IPS-18a (cell line): Measurements from ENCODE around the gene TNNI3.
A peak's percentile ranks its signal among the peaks of the same experiment; 100 is the strongest.
"Not testable (repeated sequence)": the region's sequence is repeated elsewhere in the genome, so short reads cannot be mapped to it uniquely, and the experiment has no call there.

ENCODE experiments used
- H3K27ac ChIP-seq: one replicate; pipeline ENCODE4 v1.5.1; 2013; ENCODE audit warnings: low read length
- H3K27me3 ChIP-seq: one replicate; pipeline ENCODE4 v1.6.1; 2013; ENCODE audit warnings: mild to moderate bottlenecking, low read length; ENCODE audit not compliant: control insufficient read depth, insufficient read depth
- H3K36me3 ChIP-seq: one replicate; pipeline ENCODE4 v1.6.1; 2013; ENCODE audit warnings: low read depth, low read length; ENCODE audit not compliant: control insufficient read depth
- H3K4me1 ChIP-seq: one replicate; pipeline ENCODE4 v1.6.1; 2013; ENCODE audit warnings: low read depth, low read length; ENCODE audit not compliant: control insufficient read depth
- H3K4me3 ChIP-seq: one replicate; pipeline ENCODE4 v1.5.1; 2013; ENCODE audit warnings: low read length
- H3K9ac ChIP-seq: one replicate; pipeline ENCODE4 v1.6.1; 2013; ENCODE audit warnings: mild to moderate bottlenecking, low read length, moderate library complexity
- H3K9me3 ChIP-seq: one replicate; pipeline ENCODE4 v1.6.1; 2013; ENCODE audit warnings: low read depth, low read length; ENCODE audit not compliant: control insufficient read depth

The TNNI3 gene

DNA sequence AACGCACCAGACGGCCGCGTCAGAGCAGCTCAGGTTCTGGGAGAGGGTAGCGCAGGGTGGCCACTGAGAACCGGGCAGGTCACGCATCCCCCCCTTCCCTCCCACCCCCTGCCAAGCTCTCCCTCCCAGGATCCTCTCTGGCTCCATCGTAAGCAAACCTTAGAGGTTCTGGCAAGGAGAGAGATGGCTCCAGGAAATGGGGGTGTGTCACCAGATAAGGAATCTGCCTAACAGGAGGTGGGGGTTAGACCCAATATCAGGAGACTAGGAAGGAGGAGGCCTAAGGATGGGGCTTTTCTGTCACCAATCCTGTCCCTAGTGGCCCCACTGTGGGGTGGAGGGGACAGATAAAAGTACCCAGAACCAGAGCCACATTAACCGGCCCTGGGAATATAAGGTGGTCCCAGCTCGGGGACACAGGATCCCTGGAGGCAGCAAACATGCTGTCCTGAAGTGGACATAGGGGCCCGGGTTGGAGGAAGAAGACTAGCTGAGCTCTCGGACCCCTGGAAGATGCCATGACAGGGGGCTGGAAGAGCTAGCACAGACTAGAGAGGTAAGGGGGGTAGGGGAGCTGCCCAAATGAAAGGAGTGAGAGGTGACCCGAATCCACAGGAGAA, 42.0 kb downstream of the TNNI3 start:
- H3K27me3 ChIP-seq = no peaks in the 10 kb centered on the region
- no peak overlapping the region for H3K27ac ChIP-seq
- H3K4me1 ChIP-seq = peaks cover 14% of the 10 kb centered on the region
- H3K9me3 ChIP-seq = no peaks in the 10 kb centered on the region
- H3K36me3 ChIP-seq = no peaks in the 10 kb centered on the region
- H3K4me3 ChIP-seq = no peak overlapping the region
- no peak overlapping the region for H3K9ac ChIP-seq

DNA sequence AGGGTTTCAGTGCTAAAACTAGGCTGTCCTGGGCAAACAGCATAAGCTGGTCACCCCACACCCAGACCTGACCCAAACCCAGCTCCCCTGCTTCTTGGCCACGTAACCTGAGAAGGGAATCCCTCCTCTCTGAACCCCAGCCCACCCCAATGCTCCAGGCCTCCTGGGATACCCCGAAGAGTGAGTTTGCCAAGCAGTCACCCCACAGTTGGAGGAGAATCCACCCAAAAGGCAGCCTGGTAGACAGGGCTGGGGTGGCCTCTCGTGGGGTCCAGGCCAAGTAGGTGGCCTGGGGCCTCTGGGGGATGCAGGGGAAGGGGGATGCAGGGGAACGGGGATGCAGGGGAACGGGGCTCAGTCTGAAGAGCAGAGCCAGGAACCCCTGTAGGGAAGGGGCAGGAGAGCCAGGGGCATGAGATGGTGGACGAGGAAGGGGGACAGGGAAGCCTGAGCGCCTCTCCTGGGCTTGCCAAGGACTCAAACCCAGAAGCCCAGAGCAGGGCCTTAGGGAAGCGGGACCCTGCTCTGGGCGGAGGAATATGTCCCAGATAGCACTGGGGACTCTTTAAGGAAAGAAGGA, 42.9 kb downstream of the TNNI3 start:
- Histone ChIP-seq H3K27me3 (no peaks in the 10 kb centered on the region), H3K36me3 (no peaks in the 10 kb centered on the region), H3K9me3 (no peaks in the 10 kb centered on the region), H3K4me1 (peaks cover 14% of the 10 kb centered on the region), H3K27ac (no peak overlapping the region), H3K4me3 (no peak overlapping the region), H3K9ac (no peak overlapping the region)

- Histone ChIP-seq H3K4me3 (no peak overlapping the region), H3K9ac (peak overlapping the region; percentile 48), H3K4me1 (peaks cover 14% of the 10 kb centered on the region), H3K27ac (peak overlapping the region; percentile 24), H3K36me3 (no peaks in the 10 kb centered on the region), H3K9me3 (no peaks in the 10 kb centered on the region), H3K27me3 (no peaks in the 10 kb centered on the region)
Measured at GRCh38 chr19:55113570-55114039, 43.9 kb downstream of the TNNI3 start.

DNA sequence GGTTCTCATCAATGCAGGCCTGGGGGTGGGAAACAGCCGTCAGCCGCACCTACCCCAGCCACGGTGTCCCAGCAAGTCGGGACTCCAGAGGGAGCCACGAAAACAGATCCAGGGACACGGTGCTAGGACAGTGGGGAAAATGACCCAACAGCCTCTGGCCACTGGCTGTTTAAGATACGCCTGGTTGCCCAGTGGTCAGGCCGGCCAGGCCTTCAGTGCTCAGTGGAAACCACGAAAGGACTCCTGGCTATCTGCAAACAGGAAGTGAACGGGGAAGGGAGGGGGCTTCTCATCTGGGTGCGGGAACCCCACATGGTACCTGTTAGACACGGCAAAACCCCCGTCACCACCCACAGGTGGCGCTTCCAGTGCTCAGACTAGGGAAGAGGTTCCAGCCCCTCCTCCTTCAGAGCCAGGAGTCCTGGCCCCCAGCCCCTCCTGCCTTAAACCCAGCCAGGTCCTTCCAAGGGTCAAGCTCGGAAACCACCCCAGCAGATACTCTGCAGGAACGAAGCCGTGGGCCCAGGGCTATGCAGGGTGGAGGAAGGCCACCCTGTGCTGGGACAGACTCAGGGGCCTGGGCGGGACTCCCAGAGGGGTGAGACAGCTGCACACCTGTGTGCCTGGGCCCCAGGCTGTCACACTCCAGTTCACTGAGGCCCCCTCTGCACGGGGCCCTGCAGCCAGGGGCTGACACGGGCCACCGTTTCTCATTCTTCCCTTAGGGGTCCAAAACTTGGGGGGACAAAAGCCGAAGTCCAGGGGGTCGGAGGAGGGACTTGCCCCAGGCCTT, 44.6 kb downstream of the TNNI3 start:
- H3K27ac ChIP-seq = peak overlapping the region; percentile 24
- H3K4me1 ChIP-seq = peaks cover 14% of the 10 kb centered on the region
- no peak overlapping the region for H3K4me3 ChIP-seq
- no peaks in the 10 kb centered on the region for H3K27me3 ChIP-seq
- H3K9ac ChIP-seq = peak overlapping the region; percentile 48
- no peaks in the 10 kb centered on the region for H3K9me3 ChIP-seq
- H3K36me3 ChIP-seq = no peaks in the 10 kb centered on the region

GRCh38 chr19:55112246-55112776, 45.2 kb downstream of the TNNI3 start:
- H3K27ac ChIP-seq = no peak overlapping the region
- H3K36me3 ChIP-seq = no peaks in the 10 kb centered on the region
- no peaks in the 10 kb centered on the region for H3K9me3 ChIP-seq
- no peak overlapping the region for H3K9ac ChIP-seq
- H3K4me3 ChIP-seq = no peak overlapping the region
- H3K27me3 ChIP-seq = no peaks in the 10 kb centered on the region
- peaks cover 14% of the 10 kb centered on the region for H3K4me1 ChIP-seq

DNA sequence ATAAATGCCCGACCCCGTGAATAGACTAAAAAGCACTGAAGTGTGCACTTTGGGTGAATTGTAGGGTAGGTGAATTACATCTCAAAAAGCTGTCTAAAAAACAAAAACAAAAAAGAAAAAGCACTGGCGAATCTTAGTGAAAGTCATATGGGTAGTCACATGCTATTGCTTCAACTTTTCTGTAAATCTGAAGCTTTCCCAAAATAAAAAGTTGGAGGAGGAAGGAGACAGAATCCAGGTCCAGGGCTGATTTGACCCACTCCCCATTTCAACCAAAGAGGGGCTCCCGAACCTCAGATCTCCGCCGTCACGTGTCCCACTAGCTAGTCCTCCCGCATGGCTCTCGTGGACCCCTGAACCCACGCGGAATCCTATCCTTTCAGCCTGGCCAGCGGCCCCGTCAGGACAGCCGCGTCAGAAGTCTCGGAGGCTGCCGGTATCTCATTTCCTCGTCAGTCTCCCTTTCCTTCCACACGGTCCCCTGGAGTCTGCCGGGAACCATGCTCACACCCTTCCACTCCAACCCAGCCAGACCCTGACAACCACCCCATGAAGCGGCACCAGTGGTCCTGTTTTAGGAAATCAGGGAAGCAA, 46.2 kb downstream of the TNNI3 start:
- H3K36me3 ChIP-seq = no peaks in the 10 kb centered on the region
- no peak overlapping the region for H3K4me3 ChIP-seq
- H3K27ac ChIP-seq = no peak overlapping the region
- H3K9me3 ChIP-seq = no peaks in the 10 kb centered on the region
- peaks cover 14% of the 10 kb centered on the region for H3K4me1 ChIP-seq
- no peak overlapping the region for H3K9ac ChIP-seq
- no peaks in the 10 kb centered on the region for H3K27me3 ChIP-seq

DNA sequence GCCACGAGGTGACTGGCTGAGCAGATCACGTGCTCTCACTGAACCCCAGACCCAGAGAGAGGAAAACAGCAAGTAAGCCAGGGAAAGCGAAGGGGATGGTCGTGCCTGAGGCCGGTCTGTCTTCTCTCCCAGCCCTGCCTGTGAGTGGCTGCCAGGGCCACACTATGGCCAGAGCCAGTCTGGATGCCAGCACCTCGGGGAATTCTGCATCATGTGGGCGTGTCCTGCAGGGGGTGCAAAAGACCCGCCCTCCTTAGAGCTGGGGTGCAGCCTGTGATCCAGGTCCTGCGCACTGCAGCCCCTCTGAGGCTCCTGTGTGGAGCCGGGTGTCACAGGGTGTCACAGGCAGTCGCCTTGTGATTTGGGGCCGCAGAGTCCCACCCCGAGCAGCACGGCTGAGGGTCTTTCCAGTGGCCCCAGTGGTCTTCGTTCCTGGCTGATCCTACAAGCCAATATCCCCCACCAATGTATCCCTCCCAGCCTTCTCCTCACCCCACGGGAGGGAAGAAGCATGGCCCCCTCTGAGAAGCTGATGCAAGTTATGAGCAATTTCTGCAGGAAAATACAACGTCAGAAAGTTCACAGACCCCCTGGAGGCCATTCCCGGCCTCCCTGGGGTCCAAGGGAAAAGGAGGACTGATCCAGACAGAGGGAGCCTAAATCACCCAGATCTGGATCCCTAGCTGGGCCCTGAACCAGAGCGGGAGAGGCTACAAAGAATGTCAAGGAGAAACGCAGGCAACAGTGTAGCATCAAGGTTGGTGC, 47.8 kb downstream of the TNNI3 start:
- no peaks in the 10 kb centered on the region for H3K27me3 ChIP-seq
- H3K9ac ChIP-seq = no peak overlapping the region
- H3K36me3 ChIP-seq = no peaks in the 10 kb centered on the region
- peaks cover 8% of the 10 kb centered on the region for H3K4me1 ChIP-seq
- no peak overlapping the region for H3K4me3 ChIP-seq
- no peaks in the 10 kb centered on the region for H3K9me3 ChIP-seq
- H3K27ac ChIP-seq = no peak overlapping the region

- not testable (repeated sequence) for H3K9ac ChIP-seq, H3K27me3 ChIP-seq, H3K4me3 ChIP-seq, H3K27ac ChIP-seq, H3K36me3 ChIP-seq, H3K9me3 ChIP-seq, H3K4me1 ChIP-seq
Measured at GRCh38 chr19:55107252-55107651, 50.3 kb downstream of the TNNI3 start.

- H3K4me1 ChIP-seq = no peaks in the 10 kb centered on the region
- no peak overlapping the region for H3K27ac ChIP-seq
- no peaks in the 10 kb centered on the region for H3K27me3 ChIP-seq
- H3K36me3 ChIP-seq = no peaks in the 10 kb centered on the region
- H3K9me3 ChIP-seq = no peaks in the 10 kb centered on the region
- H3K4me3 ChIP-seq = no peak overlapping the region
- no peak overlapping the region for H3K9ac ChIP-seq
Measured at GRCh38 chr19:55106591-55106990, 50.9 kb downstream of the TNNI3 start.

- no peak overlapping the region for H3K4me3 ChIP-seq
- no peak overlapping the region for H3K27ac ChIP-seq
- no peaks in the 10 kb centered on the region for H3K9me3 ChIP-seq
- no peak overlapping the region for H3K9ac ChIP-seq
- H3K36me3 ChIP-seq = no peaks in the 10 kb centered on the region
- no peaks in the 10 kb centered on the region for H3K4me1 ChIP-seq
- H3K27me3 ChIP-seq = no peaks in the 10 kb centered on the region
Measured at GRCh38 chr19:55105237-55105636, 52.3 kb downstream of the TNNI3 start.

DNA sequence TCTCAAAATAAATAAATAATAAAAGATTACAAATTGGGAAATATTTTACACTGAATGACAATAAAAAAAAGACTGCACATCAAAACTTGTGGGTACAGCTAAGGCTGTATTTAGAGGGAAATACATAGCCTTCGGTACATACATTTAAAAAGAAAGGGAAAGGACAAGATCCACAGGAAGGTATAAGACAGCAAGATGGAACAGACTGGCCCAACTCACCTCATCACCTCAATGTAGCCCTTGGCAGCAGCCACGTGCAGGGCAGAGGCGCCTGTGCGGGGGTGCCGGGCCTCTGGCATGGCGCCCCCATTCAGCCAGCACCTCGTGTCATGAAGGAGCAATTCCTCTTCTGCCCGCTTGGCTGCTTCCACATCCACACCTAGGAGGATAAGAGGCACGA, 54.3 kb downstream of the TNNI3 start:
- H3K36me3 ChIP-seq = no peaks in the 10 kb centered on the region
- H3K4me3 ChIP-seq = no peak overlapping the region
- H3K27me3 ChIP-seq = no peaks in the 10 kb centered on the region
- H3K9ac ChIP-seq = no peak overlapping the region
- no peaks in the 10 kb centered on the region for H3K9me3 ChIP-seq
- no peak overlapping the region for H3K27ac ChIP-seq
- H3K4me1 ChIP-seq = no peaks in the 10 kb centered on the region
